Kidney glomerular epithelial cell (primary cell): ENCODE data around the gene NUDT14.
A peak's percentile ranks its signal among the peaks of the same experiment; 100 is the strongest.

Source experiments
- DNase-seq: peaks from one replicate; lab custom pipeline; 2025; lab: John Stamatoyannopoulos, UW

The NUDT14 gene

DNA sequence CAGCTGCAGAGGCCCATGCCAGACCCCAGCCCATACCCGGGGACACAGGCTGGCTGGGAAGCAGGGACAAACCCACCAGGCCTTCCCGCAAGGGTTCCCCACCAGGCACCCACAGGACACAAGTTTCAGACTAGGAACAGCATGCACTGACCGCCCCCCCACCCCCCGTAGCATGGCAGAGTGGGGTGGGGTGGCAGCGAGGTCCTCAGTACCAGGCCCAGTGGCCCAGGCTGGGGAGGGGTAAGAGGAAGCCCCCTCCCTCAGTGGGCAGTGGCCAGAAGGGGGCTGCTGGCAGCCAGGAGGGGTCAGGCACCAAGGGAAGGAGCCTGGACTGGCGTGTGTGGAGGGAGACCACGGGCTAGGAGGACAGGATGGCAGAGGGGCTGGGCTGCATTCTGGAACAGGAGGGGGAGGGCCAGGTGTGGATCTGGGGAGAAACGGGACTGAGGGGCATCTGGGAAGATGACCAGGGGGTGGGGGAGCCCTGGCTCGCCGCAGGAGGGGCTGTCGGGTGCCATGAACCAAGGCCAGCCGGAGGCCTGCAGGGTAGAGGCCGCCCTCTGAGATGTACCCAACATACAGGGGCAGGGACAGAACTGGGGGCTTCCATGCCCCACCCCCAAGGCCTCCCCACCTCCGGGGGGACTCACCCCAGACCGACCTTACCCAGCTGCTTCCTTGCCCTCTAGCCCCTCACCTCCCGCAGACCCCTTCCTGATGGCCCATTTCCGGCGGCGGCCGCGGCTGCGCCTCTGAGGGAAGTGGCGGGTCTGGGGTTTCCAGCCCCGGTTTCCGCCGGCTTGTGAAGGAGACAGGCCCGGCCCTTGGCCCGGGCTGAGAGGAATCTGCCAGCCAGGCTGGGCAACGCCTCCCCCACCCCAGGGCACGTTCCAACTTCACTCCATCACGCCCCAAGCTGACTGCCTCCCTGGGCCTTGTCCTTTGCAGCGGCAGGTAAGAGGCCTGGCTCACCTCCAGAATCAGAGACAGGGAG is 6.9 kb downstream of the NUDT14 start:
- DNase-seq, result no peak

DNA sequence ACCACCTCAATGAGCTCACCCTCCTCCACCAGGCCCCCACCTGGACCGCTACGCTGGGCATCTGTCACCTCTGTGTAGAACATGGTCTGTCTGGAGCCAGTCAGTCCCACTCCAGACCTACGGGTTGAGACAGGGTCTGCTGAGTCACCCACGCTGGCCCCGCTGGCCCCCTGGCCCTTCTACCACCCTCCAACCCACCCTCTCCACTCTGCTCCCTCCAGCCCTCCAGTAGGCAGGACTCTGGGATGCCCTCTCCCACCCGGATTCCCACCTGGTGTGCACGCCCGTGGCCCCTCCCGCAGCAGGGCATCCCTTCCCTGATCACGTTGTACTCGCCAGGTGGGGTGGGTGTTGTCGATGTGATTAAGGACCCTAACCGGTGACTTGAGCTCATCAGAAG is 8.0 kb downstream of the NUDT14 start:
- no peak for DNase-seq

DNA sequence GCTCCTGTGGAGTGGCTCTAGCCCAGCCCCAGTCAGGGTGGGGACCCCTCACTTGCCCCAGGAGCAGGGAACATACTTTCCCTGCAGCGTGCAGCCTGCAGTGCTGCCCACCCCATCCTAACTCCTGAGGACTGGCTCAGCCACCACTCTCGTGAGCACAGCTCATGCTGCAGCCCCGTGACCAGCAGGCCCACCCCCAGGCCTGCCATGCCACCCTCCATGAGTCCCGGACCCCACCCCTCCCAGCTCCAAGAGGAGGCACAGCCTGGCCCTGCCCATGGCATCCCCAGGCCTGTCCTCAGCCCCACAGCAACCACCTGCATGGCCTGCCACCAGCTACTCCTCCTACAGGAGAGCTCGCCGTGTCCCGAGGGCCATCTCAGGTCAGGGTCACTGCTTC is 8.6 kb downstream of the NUDT14 start:
- DNase-seq, result no peak

DNA sequence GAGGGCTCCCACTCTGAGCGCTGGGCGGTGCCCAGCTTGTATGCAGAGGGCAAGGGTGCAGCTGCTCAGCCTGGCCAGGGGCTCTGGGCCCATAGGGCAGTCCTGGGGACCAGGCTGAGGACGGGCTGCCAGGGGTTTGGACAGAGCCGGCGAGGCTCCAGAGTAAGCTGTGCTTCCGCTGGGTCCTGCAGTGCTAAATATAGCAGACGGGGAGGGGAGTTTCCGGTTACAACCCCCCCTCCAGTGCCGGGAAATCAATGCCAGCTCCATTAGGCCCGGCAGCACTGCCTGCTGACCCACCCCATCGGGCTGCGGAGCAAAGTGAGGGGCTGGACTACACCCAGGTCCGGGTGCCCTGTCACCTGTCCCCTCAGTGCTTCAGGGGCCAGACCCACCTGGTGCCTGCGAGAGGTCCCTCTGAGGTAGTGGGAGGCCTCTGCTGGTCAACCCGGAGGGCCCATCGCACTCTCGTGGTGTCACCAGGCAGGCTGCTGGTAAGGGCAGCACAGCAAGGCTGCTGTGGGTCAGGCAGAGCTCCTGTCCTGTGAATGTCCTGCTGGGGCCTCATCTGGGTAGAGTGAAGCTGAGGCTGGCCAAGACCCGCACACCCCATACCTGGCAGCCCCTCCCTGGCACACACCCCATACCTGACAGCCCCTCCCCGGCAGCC is 10.0 kb downstream of the NUDT14 start:
- DNase-seq, result no peak

DNA sequence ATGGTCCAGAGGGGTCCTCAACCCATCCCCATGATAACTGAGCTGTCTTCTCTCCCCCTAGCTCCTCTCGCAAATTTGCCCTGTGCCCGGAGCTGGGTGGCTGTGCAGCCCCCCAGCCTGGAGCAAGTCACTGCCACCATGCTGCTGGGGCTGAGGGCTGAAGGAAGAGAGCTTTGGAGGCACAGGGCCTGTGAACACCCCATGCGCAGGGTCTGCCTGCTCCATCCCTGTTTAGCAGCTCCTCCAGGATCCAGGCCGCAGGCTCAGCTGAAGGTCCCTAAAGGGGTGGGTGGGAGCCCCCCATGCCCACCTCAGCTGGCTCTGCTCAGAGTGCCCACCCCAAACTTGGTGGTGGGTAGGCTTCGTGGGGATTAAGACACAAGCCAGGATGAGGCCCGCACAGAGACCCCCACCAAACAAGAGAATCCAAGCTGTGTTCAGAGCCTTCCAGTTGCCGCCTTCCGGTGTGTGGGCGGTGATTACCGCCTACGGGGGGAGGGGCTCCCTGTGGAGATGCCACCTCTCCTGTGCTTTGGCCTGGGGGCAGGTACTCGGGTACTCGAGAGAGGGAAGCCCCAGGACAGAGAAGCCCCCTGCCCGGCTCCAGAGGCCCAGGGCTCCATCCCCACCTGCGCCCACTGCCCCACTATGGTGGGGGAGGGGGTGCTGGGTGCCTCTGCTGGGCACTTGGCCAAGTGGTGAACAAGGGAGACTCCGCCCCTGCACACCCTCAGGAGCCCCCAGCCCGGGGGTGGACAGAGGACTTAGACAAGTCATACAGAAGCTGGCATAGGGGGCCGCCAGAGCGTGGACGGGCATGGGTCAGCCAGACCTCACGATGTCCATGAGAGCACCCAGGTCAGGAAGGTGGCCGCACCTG is 11.1 kb downstream of the NUDT14 start:
- no peak for DNase-seq

DNA sequence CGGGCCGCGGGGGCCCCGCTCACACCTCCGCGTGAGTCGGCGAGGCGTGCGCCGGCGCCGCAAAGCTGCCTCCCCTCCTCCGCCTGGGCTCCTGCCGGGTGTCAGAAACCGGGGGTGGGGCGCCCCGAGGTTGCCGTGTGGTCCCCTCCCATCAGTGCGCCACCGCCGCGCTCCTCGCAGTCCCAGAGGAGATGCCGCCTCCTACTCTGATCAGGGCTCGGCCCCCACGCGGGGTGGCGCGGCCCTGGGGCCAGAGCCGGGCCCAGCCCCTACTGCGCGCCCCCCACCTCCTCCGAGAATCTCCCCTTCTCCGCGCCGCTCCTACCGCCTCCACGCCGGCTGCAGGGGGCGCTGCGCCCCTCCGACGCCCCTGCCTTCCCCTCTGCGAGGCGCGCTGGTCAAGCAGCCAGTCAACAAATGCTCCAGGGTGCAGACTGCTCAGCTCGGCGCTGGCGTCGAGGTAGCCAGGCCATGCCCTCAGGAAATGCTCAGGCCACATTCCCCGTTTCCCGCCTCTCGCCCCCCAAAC is 12.1 kb downstream of the NUDT14 start:
- no peak for DNase-seq

DNA sequence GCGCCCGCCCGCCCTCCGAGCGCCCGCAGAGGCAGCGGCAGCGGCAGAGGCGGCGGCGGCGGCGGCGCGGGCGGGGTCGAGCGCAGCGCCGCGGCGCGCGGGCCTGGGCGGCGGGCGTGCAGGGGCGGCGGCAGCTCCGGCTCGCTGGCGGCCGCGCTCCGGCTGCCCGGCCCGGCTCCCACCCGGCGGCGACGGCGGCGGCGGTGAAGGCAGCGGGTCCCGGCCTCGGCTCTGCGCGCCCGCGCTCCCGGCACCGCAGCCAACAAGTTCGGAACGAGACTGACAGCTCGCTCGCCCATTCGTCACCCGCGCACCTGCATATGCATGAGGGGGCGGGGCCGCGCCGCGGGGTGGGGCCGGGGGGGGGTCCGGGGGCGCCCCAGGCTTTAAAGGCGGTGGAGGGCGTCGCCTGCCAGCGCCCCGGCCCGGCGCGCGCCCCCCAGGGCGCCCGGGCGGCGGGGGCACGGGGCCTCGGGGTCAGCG is 12.6 kb downstream of the NUDT14 start, which contains the start of gene JAG2:
JAG2 (minus strand) TSS at position 281 of the 483 bp plus-strand sequence. CDS start 356 bp downstream, outside the sequence.
- DNase-seq, result peak; percentile 9

DNA sequence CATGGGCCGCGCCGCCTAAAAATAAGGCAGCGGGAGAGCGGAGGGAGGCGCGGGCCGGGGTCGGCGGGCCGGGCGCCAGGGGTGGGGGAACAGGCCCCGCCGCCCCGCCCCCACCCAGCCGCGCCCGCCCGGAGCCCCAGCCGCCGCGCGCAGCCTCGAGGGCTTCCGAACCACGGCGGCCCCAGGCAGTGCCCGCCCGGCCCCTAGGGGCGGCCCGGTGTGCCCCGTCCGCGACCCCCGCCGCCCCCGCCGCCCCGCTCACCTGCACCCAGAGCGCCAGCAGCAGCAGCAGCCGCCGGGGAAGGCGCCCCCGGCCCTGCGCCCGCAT is 13.1 kb downstream of the NUDT14 start:
- DNase-seq, result no peak

DNA sequence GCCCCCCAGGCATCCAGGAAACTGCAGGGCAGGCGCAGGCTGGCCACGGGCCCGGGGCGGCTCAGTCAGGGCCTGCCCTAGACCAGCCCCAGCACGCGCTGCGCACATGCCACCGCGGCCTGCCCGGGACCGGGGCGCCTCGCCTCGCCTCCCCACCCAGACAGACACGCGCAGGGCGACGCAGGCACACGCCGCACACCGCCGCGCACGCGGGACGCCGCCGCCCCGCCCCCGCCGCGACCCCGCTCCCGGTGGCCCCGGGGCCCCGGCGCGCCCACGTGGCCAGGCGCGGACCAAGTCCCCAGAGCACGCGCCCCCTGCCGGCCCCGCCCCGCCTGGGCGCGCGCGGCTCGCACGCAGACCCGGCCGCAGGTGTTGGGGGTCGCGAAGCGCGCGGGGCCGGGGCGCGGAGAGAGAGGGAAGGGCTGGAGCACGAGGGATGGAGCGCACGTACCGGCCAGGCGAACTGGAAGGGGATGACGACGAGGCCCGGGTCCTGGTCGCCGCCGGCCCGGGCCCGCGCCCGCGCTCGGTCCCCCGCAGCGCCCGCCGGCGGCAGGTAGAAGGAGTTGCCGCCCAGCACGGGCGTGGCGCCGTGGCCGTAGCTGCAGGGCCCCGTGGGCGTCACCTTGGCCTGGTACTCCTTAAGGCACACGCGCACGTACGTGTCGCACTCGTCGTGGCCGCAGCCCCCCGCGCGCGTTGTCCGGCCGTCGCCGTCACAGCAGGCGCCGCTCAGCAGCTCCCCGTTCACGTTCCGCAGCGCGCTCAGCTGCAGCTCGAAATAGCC is 13.6 kb downstream of the NUDT14 start:
- DNase-seq, result no peak

DNA sequence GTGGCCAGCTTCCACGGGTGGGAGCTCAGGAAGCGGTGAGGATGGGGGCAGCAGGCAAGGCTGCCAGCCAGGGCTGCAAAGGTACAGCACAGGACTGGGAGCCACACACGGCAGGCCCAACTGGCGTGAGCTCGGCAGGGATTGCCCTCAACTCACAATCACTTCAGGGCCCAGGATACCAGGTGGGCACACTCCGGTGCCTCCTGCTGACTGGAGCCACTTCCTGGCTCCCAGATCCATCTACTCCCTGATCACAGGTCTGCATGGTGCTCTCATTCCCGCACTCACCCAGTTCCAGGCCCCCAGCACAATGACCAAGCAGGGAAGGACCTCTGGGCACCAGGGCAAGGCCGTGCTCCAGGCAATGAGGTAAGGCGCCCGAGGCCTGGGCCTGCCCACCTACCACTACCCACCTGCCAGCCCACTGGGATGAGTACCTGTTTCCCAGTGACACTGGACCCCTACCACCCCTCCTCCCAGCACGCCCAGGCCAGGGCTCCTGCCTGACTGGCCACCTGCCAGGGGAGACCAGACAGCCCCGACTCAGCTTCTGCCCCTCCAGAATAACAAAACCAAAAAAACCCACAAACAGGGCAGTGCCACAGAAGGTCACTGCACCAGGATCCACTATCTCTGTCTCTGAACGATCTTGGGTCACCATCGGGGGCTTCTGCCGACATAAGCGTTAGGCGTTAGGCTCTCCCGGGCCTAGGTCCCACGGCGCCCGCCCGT is 14.4 kb downstream of the NUDT14 start:
- DNase-seq, result no peak

DNA sequence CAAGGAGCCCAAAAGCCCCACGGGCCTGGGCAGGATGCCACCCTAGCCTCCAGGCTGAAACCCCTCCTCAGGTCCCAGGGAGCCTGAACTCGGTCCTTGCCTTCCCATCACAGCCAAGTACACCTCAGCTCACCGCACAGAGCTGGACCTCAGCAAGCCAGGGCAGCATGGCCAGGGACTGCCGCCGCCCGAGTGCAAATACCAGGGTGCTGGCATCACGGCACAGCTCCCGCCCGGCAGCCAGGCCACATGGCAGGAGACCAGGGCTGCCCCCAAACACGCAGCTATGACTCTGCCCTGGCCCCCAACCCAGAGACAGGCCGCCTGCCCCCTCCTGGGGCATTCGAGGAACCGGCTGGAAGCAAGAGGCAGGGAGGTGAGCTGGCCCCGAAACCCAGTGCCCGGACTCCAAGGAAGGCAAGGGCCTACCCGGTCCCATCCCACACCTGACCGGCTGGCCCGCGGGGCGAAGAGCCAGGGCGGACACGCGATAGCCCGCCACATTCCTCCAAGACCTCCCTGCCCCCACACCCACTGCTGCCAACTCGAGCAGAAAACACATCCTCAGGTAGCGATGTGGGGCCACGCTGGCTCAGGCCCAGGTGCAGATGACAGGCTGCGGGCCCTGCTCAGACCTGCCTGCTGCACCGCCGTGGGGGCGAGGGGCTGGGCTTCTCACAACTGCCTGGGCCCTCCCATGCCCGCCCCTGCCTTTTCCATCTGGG is 15.2 kb downstream of the NUDT14 start:
- no peak for DNase-seq

DNA sequence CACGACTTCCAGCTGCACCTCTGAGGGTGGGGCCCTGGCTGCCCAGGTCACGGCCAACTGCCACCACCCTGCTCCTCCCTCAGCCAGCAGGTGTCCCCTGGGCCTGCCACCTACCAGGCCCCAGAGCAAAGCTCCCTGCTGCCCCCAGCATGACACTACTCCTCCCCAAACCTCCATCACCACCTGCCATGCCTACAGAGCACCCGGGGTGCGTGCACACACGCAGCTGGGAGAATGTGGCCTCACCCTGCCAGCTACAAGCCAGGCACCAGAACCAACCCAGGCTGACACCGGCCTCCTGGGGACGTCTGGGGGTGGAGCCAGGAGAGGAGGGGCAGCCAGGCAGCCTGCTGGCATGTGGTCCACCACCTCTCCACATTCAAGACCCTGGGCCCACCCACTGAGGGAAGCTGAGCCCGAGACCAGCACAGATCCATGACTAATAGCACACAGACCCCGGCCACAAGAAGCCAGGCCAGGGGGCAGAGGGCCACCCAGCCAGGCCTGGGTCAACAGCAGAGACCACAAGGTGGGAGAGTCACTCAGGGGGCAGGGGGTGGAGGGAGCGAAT is 15.9 kb downstream of the NUDT14 start:
- DNase-seq, result no peak

DNA sequence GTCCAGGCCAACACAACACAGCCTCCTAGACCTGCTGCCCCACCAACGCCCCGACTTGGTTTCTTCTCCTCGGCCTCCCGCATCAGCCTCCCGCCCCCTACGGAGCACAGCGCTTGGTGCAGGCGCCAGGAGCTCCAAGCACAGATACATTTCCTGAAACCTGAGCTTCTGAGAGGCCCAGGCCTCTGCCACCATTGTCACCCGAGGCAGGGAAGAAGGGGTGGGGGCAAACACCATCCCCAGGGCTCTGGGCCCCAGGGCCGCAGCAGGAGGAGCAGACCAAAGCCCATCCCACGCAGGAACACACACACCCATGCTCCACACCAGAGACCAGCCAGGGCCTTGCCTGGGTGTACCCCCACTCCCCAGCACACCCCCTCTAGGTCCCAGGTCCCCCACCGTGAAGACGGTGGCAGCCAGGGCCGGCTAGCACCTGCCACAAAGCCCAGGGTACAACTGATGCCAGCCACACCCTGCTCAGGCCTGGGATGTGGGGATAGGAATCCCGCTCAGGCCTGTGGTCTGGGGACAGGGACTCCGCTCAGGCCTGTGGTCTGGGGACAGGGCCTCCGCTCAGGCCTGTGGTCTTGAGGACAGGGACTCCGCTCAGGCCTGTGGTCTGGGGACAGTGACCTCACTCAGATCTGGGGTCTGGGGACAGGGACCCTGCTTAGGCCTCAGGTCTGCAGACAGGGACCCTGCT is 17.9 kb downstream of the NUDT14 start:
- no peak for DNase-seq

DNA sequence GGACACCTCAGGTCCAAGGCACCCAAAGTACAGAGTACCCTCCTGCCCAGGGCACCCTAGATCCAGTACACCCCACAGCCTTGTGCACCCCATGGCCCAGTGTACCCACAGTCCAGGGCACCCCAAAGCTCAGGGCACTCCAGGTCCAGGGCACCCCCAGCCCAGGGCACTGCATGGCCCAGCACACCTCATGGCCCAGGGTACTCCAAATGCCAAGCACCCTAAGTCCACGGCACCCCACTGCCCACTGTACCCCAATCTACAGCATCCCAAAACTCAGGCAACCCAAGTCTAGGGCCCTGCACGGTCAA is 18.5 kb downstream of the NUDT14 start:
- no peak for DNase-seq

DNA sequence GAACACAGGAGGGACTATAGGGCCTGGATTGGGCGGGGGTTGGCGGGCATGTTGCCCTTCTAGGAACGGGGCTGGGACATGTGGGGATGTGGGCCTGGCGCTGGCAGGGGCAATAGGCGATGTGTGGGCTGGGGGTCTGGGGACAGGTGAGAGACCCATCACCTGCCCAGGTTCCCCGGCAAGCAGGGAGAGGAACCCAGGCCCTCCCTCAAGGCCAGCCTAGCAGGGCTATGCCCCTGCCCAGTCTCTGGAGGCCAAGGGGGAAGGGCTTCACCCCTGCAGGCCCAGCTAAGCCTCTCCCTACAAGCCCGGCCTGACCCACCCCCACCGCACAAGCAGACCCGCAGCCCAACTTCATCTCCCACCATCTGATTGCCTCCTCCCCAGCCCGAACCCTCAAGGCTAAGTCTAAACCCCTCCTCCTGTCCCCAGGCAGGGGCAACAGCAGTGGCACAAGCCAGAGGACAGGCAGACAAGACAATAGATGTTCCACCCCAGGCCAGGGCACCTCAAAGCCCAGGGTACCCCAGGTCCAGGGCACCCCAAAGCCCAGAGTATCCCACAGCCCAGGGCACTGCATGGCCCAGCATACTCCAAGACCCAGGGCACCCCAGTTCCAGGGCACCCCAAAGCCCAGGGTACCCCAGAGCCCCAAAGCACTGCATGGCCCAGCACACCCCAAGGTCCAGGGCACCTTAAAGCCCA is 19.0 kb downstream of the NUDT14 start:
- DNase-seq, result no peak

DNA sequence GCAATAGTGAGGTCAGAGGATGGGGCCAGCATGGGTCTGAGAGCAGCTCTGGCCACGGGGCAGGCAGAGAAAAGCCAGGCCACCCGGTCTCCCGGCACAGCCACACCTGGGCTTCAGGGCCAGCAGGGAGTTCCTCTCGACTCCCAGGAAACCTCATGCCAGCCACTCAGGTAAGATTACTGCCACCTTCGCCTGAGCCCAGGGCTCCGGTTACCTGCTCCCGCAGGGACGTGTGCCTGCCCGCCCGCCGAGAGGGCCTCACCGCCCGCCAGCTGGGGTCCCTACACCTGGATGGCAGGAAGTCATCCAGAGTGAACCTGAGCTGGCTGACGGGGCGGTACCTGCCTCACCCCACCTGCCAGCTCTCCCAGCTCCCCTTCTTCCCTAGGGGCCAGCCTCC is 19.8 kb downstream of the NUDT14 start:
- DNase-seq, result no peak

DNA sequence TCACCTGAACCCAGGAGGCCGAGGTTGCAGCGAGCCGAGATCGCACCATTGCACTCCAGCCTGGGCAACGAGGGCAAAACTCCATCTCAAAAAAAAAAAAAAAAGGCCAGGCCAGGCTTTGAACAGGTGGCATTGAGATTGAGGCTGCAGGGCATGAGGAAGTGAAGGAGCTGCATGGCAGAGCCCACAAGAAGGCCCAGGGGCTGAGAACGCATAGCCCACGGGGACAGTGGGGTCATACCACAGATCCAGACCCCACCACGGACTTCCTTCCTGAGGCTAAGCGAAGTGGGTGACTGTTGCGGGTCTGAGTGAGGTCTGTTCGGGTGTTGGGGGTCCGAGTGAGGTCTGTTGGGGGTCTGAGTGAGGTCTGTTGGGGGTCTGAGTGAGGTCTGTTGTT is 20.3 kb downstream of the NUDT14 start:
- DNase-seq, result no peak

DNA sequence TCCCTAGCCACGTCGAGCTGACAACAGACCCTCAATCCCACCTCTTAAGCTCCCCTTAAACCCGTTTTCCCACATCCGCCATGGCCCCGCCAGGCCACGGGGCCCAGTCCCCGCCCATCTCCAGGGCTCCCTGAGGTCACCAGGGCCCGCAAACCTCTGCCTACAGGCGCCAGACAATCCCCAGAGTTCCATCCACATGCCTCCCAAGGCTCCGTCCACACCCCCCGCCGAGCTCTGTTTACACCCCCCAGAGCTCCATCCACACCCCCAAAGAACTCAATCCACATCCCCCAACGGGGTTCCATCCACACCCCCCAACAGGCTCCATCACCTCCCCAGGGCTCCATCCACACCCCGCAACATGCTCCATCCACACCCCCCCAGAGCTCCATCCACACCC is 21.8 kb downstream of the NUDT14 start:
- DNase-seq, result no peak
